RWPE1 (cell line): ENCODE data around the gene BICRA.
"Not testable (repeated sequence)": the region's sequence is repeated elsewhere in the genome, so short reads cannot be mapped to it uniquely, and the experiment has no call there.

Experiments used
- CTCF ChIA-PET: fragments of 350-600 bp; sonication (Branson Sonifier 250); formaldehyde crosslinking; extraction: SDS; loops from one replicate; lab custom pipeline; 2021; lab: Yijun Ruan, JAX
- POLR2A ChIA-PET: fragments of 400-600 bp; formaldehyde crosslinking; extraction: SDS; loops from one replicate; lab custom pipeline; 2020; ENCODE audit warnings: antibody characterized with exemption; ENCODE audit not compliant: low non-redundant PET; lab: Yijun Ruan, JAX
- DNase-seq: peaks from one replicate; pipeline ENCODE4 v3.0.0; 2012; ENCODE audit warnings: low spot score
- H3K27ac ChIP-seq: fragments of 450-650 bp; 2 replicates; pipeline ENCODE4 v1.5.1; 2017
- TF ChIP-seq, protein P1 (sequence below): fragments of 450-650 bp; conservative IDR thresholded peaks from 2 replicates; pipeline ENCODE4 v1.5.1; 2017; ENCODE audit warnings: low read depth, mild to moderate bottlenecking

The BICRA gene

DNA sequence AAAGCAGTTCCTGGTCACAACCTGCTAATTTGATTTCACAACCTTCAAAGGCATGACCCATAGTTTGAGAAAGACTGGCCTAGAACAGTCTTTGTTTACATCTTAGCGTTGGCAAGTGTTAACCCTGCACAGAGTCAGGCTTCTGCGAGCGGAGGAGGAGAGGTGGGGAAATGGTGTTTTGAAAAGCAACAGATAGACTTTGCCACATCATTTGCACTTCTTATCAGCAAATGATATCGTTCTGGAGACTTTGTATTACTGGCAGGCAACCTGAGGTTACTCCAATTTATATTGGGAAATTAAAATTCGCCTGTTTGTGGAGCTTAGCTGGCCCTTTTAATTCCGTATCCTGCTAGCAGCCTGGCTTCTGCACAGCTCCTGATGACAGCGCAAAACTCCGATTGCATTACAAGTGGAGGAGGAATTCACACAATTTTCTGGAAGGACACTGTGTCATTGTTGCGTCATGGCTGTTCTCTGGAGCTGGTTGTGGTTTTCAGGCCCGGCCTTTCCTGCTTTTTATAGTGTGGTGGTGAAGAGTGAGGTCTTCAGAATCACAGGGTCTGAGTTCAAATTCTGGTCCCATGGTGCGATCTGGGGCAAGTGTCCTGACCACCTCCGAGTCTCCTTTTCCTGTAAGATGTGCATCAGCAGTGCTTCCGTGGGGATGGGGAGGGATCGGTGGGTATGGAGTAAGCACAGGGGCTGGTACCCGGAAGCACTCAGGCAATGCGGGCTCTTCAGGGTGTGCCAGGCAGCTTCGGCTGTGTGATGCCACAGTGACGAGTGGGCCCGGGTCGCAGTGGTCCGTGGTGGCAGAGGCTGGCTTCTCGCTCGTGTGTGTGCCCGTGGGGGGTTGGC is 55.2 kb downstream of the BICRA start:
- ChIA-PET POLR2A (interaction anchor here (0.6 kb wide), 1 partner anchor 55 kb away, joined by 3 read pairs; no protein-coding TSS in a partner anchor), CTCF (interaction anchor here (0.6 kb wide), 1 partner anchor 149 kb away, joined by 3 read pairs; no protein-coding TSS in a partner anchor)
- H3K27ac ChIP-seq, result peak overlapping the region; percentile 98

DNA sequence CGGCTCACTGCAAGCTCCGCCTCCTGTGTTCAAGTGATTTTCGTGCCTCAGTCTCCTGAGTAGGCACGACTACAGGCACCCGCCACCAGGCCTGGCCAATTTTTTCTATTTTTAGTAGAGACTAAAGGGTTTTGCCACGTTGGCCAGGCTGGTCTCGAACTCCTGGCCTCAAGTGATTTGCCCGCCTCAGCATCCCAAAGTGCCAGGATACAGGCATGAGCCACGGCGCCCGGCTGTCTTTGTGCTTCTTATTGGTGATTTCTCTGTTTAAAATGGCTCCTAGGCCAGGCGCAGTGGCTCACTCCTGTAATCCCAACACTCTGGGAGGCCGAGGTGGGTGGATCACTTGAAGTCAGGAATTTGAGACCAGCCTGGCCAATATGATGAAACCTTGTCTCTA is 59.6 kb downstream of the BICRA start:
- POLR2A ChIA-PET, result not testable (repeated sequence)

More for the DNA sequence above, 55.2 kb downstream of the BICRA start:
- peak; percentile 74 for DNase-seq
- TF ChIP-seq, protein P1, sequence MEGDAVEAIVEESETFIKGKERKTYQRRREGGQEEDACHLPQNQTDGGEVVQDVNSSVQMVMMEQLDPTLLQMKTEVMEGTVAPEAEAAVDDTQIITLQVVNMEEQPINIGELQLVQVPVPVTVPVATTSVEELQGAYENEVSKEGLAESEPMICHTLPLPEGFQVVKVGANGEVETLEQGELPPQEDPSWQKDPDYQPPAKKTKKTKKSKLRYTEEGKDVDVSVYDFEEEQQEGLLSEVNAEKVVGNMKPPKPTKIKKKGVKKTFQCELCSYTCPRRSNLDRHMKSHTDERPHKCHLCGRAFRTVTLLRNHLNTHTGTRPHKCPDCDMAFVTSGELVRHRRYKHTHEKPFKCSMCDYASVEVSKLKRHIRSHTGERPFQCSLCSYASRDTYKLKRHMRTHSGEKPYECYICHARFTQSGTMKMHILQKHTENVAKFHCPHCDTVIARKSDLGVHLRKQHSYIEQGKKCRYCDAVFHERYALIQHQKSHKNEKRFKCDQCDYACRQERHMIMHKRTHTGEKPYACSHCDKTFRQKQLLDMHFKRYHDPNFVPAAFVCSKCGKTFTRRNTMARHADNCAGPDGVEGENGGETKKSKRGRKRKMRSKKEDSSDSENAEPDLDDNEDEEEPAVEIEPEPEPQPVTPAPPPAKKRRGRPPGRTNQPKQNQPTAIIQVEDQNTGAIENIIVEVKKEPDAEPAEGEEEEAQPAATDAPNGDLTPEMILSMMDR, result no peak

DNA sequence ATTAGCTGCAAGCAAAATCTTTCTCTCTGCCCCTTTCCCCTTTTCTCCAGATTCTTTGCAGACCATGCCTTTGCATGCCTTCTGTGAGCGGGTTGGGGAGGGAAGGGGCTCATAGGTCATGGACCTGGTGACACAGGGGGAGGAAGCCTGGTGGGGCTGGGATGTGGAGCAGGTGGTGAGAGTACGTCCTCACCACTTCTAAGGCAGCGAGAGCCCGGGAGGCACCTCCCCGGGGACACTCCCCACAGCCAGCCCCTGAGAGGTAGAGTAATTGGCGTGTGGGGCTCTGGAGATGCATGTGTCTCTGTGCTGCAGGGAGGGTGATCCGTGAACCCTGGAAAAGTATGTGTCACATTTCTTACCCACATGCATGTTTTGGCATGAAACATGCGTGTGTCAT is 61.8 kb downstream of the BICRA start:
- POLR2A ChIA-PET, result no interaction called here
- no peak for DNase-seq
- TF ChIP-seq, protein P1, result no peak
- H3K27ac ChIP-seq, result 0 out of 2 replicates have a peak overlapping the region, but pooled peaks have one; percentile 1
- CTCF ChIA-PET, result no interaction called here

More for the DNA sequence above, 59.6 kb downstream of the BICRA start:
- DNase-seq, result not testable (repeated sequence)
- CTCF ChIA-PET, result interaction anchor here (0.6 kb wide), 1 partner anchor 352 kb away, joined by 4 read pairs; no protein-coding TSS in a partner anchor
- peak overlapping the region; percentile 98 for H3K27ac ChIP-seq

DNA sequence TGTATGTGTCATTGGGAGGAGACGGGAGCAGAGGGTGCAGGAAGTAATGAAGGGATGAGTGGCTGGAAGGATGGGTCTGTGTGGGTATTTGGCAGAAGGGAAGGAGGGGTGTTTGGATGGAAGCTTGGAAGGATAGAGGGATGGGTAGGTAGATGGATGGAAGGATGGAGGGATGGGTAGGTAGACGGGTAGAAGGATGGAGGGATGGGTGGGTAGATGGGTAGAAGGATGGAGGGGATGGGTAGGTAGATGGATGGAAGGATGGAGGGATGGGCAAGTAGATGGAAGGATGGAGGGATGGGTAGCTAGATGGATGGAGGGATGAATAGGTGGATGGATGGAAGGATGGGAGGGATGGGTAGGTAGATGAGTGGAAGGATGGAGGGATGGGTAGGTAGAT is 62.6 kb downstream of the BICRA start:
- TF ChIP-seq, protein P1, result no peak
- POLR2A ChIA-PET, result no interaction called here
- DNase-seq, result no peak
- H3K27ac ChIP-seq, result no peak overlapping the region
- CTCF ChIA-PET, result interaction anchor here (0.6 kb wide), 1 partner anchor 26 kb away, joined by 3 read pairs; no protein-coding TSS in a partner anchor

DNA sequence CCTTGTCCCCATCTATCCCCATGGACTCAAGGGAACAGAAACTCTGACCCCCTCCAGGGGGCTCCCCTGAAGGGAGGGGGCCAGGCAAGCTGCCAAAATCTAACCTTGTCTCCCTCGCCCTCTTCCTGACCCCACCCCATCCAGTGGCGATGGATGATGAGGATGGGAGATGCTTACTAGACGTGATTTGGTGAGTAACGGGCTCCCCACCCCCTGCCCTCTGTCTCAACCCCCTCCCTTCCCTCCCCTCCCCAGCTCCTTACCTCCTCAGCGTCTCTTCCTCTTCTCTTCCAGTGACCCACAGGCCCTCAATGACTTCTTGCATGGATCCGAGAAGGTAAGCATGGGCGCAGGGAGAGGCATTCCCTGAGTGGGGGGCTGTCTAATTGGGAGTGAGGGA is 64.5 kb downstream of the BICRA start:
- H3K27ac ChIP-seq, result no peak overlapping the region; the same call in 1 of the 2 replicates
- ChIA-PET POLR2A (no interaction called here), CTCF (no interaction called here)
- no peak for DNase-seq
- TF ChIP-seq, protein P1, result no peak

DNA sequence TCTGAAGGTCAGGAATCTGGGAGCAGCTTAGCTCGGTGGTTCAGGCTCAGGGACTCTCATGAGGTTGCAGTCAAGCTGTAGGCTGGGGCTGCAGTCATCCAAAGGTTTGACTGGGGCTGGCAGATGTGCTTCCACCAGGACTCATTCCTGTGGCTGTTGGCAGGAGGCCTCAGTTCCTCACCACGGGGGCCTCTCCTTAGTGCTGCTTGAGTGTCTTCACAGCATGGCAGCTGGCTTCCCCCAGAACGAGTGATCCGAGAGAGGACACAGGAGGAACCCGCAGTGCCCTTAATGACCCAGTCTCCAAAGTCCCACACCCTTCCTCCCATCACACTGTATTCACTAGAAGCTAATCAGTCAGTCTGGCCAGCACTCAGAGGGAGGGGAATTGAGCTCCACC is 65.6 kb downstream of the BICRA start:
- ChIA-PET CTCF (no interaction called here), POLR2A (no interaction called here)
- TF ChIP-seq, protein P1, result no peak
- DNase-seq, result no peak
- H3K27ac ChIP-seq, result peak overlapping the region; percentile 25

DNA sequence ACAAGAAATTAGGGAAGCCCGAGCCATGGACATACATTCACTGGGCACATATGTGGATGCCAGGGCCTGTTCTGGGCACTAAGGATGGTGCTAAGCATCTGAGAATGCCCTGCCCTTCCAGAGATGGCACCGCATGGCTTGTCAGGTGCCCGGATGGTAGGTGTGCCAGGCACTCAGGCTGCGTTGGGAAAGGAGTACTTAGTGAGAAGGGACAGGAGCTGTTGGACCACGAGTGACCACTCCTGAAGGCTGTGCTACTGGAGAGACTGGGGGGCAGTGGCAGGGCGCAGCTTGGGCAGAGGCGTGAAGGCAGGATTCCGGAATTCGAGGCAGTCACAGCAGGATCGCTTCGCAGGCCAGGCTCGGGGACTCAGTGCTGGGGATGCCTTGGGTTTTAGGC is 66.3 kb downstream of the BICRA start:
- peak overlapping the region; percentile 25; the same call in 1 of the 2 replicates for H3K27ac ChIP-seq
- TF ChIP-seq, protein P1, result no peak
- ChIA-PET POLR2A (no interaction called here), CTCF (no interaction called here)
- DNase-seq, result no peak
